PC-3 (cell line): ENCODE results near the gene TOR1B. TPM values are rescaled to one million over a fixed set of nuclear protein-coding genes. Genes with fewer than 3 reads are reported as not detected.

Experiments
- ATAC-seq: fragments of 200-7000 bp; cut with Tn5 transposase; 2 replicates; pipeline ENCODE4 v1.9.1; 2020; ENCODE audit warnings: mild to moderate bottlenecking, moderate library complexity
- BruUV-seq: library from RNA; stranded (reverse); fragments of 400-500 nt; replicated peaks from 2 replicates; lab custom pipeline; 2021; lab: Mats Ljungman, UMichigan
- CTCF ChIA-PET: fragments of 300-600 bp; sonication (Branson Sonifier 250); formaldehyde crosslinking; loops from one replicate; lab custom pipeline; 2022; ENCODE audit warnings: antibody characterized with exemption; lab: Charles Lee
- POLR2A ChIA-PET: fragments of 300-600 bp; sonication (Branson Sonifier 250); formaldehyde crosslinking; loops from one replicate; lab custom pipeline; 2022; ENCODE audit warnings: antibody characterized with exemption; ENCODE audit not compliant: unreplicated experiment; lab: Charles Lee
- DNase-seq: peaks from one replicate; pipeline ENCODE4 v3.0.0-alpha.2; 2015
- H2AFZ ChIP-seq: fragments of 300-600 bp; sonication (generic); 2 replicates; pipeline ENCODE4 v1.6.0; 2016; ENCODE audit warnings: antibody characterized with exemption, low read length
- H3F3A ChIP-seq: fragments of 300-600 bp; sonication (generic); one replicate; pipeline ENCODE4 v1.6.0; 2017; ENCODE audit warnings: antibody characterized with exemption, low read length, control low read depth, mild to moderate bottlenecking; ENCODE audit not compliant: unreplicated experiment
- H3K27ac ChIP-seq: fragments of 300-600 bp; sonication (generic); 2 replicates; pipeline ENCODE4 v1.5.1; 2016; ENCODE audit warnings: mild to moderate bottlenecking, low read length
- H3K27me3 ChIP-seq: fragments of 300-600 bp; sonication (generic); 2 replicates; pipeline ENCODE4 v1.6.1; 2016; ENCODE audit warnings: low read length, mixed read lengths
- H3K36me3 ChIP-seq: fragments of 300-600 bp; sonication (generic); 2 replicates; pipeline ENCODE4 v1.6.1; 2016; ENCODE audit warnings: low read depth, mixed run types, low read length, mixed read lengths
- H3K4me1 ChIP-seq: fragments of 300-600 bp; sonication (generic); 2 replicates; pipeline ENCODE4 v1.5.1; 2016; ENCODE audit warnings: low read length; ENCODE audit not compliant: insufficient read depth
- H3K4me2 ChIP-seq: fragments of 300-600 bp; sonication (generic); 2 replicates; pipeline ENCODE4 v1.6.0; 2016; ENCODE audit warnings: low read length
- H3K4me3 ChIP-seq: fragments of 300-600 bp; sonication (generic); 2 replicates; pipeline ENCODE4 v1.5.1; 2016; ENCODE audit warnings: mild to moderate bottlenecking, low read length, mixed read lengths
- H3K79me2 ChIP-seq: fragments of 300-600 bp; sonication (generic); 2 replicates; pipeline ENCODE4 v1.6.1; 2017; ENCODE audit warnings: low read length, mixed read lengths
- H3K9ac ChIP-seq: fragments of 300-600 bp; sonication (generic); 2 replicates; pipeline ENCODE4 v1.6.0; 2016; ENCODE audit warnings: mild to moderate bottlenecking, low read length
- H3K9me2 ChIP-seq: fragments of 300-600 bp; sonication (generic); replicated peaks from 2 replicates; pipeline ENCODE4 v1.6.1; 2016; ENCODE audit warnings: mixed run types, low read length, mixed read lengths
- H3K9me3 ChIP-seq: fragments of 300-600 bp; sonication (generic); 2 replicates; pipeline ENCODE4 v1.6.1; 2016; ENCODE audit warnings: low read length, mixed read lengths
- H4K20me1 ChIP-seq: fragments of 300-600 bp; sonication (generic); 2 replicates; pipeline ENCODE4 v1.6.1; 2016; ENCODE audit warnings: low read length, mixed read lengths
- EZH2 ChIP-seq: fragments of 300-600 bp; sonication (generic); IDR thresholded peaks from one replicate; pipeline ENCODE4 v1.6.1; 2017; ENCODE audit warnings: antibody characterized with exemption, mild to moderate bottlenecking, low read length; ENCODE audit not compliant: unreplicated experiment
- EZH2phosphoT487 ChIP-seq: fragments of 300-600 bp; sonication (generic); IDR thresholded peaks from 2 replicates; pipeline ENCODE4 v1.6.1; 2018; ENCODE audit warnings: mild to moderate bottlenecking, antibody characterized with exemption, low read length, borderline replicate concordance
- intact Hi-C: fragments of 100-400 bp; cut with micrococcal nuclease; formaldehyde crosslinking; loops from 2 replicates; pipeline ENCODE4 v1.9.0; 2023
- total RNA-seq: library from RNA; depleted of rRNA; stranded (reverse); fragments of >200 nt; gene quantifications from 2 replicates; pipeline ENCODE4 v1.2.3, GENCODE V29; 2014
- TF ChIP-seq, protein P1 (sequence below): fragments of 300-600 bp; sonication (generic); conservative IDR thresholded peaks from 2 replicates; pipeline ENCODE4 v1.5.1; 2017; ENCODE audit warnings: antibody characterized with exemption, low read depth, mild to moderate bottlenecking, low read length

TOR1B gene
- total RNA-seq, 1 experiment from 2014 or later = 12.8 TPM

DNA sequence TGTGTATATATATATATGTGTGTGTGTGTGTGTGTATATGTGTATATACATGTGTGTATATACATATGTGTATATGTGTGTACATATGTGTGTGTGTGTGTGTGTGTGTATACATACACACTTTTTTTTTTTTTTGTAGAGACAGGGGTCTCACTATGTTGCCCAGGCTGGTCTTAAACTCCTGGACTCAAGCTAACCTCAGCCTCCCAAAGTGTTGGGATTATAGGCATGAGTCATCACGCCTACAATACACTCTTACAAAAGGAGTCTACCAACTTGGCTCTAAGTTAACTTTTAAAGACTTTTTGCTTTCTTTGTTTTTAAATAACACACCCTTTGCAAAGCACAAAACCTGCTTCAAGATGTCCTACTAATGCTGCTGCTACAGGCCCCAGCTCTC is 30.0 kb downstream of the TOR1B start:
- POLR2A ChIA-PET = no interaction called here
- H3K36me3 ChIP-seq = peaks cover 15% of the 10 kb centered on the region; the same call in 1 of the 2 replicates
- CTCF ChIA-PET = no interaction called here

GRCh38 chr9:129834489-129835127 is 31.6 kb downstream of the TOR1B start:
- H3K9me2 ChIP-seq = no peaks in the 10 kb centered on the region
- H3K4me2 ChIP-seq = peak overlapping the region; percentile 85
- H3F3A ChIP-seq = no peaks in the 10 kb centered on the region
- no peak for TF ChIP-seq EZH2phosphoT487
- no peak for TF ChIP-seq EZH2
- TF ChIP-seq, protein P1, sequence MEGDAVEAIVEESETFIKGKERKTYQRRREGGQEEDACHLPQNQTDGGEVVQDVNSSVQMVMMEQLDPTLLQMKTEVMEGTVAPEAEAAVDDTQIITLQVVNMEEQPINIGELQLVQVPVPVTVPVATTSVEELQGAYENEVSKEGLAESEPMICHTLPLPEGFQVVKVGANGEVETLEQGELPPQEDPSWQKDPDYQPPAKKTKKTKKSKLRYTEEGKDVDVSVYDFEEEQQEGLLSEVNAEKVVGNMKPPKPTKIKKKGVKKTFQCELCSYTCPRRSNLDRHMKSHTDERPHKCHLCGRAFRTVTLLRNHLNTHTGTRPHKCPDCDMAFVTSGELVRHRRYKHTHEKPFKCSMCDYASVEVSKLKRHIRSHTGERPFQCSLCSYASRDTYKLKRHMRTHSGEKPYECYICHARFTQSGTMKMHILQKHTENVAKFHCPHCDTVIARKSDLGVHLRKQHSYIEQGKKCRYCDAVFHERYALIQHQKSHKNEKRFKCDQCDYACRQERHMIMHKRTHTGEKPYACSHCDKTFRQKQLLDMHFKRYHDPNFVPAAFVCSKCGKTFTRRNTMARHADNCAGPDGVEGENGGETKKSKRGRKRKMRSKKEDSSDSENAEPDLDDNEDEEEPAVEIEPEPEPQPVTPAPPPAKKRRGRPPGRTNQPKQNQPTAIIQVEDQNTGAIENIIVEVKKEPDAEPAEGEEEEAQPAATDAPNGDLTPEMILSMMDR = no peak
- CTCF ChIA-PET = no interaction called here
- DNase-seq = peak; percentile 6
- BruUV-seq = TSS peak; percentile 73
- peak; percentile 2; the same call in 1 of the 2 replicates for ATAC-seq
- peak overlapping the region; percentile 66 for H2AFZ ChIP-seq
- H3K36me3 ChIP-seq = peaks cover 5% of the 10 kb centered on the region; the same call in 1 of the 2 replicates
- H3K9me3 ChIP-seq = no peaks in the 10 kb centered on the region
- H3K9ac ChIP-seq = peak overlapping the region; percentile 78
- peaks cover 48% of the 10 kb centered on the region for H3K79me2 ChIP-seq
- H3K27me3 ChIP-seq = no peaks in the 10 kb centered on the region
- peaks cover 31% of the 10 kb centered on the region for H3K4me1 ChIP-seq
- H3K27ac ChIP-seq = no peak overlapping the region
- no peaks in the 10 kb centered on the region for H4K20me1 ChIP-seq
- intact Hi-C loops = no loop called here
- peak overlapping the region; percentile 82 for H3K4me3 ChIP-seq
- POLR2A ChIA-PET = interaction anchor here (0.5 kb wide), 1 partner anchor 25 kb away, joined by 5 read pairs; no protein-coding TSS in a partner anchor

More for the DNA sequence above, 30.0 kb downstream of the TOR1B start:
- H3K27ac ChIP-seq = no peak overlapping the region
- DNase-seq (no peak), ATAC-seq (no peak)
- no peak for TF ChIP-seq EZH2phosphoT487
- TF ChIP-seq, protein P1 = no peak
- TF ChIP-seq EZH2 = no peak
- intact Hi-C loops = no loop called here
- H2AFZ ChIP-seq = no peak overlapping the region
- H3K4me1 ChIP-seq = peaks cover 17% of the 10 kb centered on the region
- H3K27me3 ChIP-seq = no peaks in the 10 kb centered on the region
- BruUV-seq = no TSS peak
- H3K9me2 ChIP-seq = no peaks in the 10 kb centered on the region
- no peaks in the 10 kb centered on the region for H4K20me1 ChIP-seq
- no peak overlapping the region for H3K4me2 ChIP-seq
- no peak overlapping the region for H3K4me3 ChIP-seq
- peaks cover 42% of the 10 kb centered on the region for H3K79me2 ChIP-seq
- H3F3A ChIP-seq = no peaks in the 10 kb centered on the region
- H3K9me3 ChIP-seq = no peaks in the 10 kb centered on the region
- no peak overlapping the region for H3K9ac ChIP-seq
